ENCODE measurements around the gene SEMA5B. TPM values are rescaled to one million over a fixed set of nuclear protein-coding genes. Genes with fewer than 3 reads are reported as not detected.

The SEMA5B gene
- polyA plus RNA-seq, 1 experiment = not detected

GRCh38 chr3:122992133-122992532 is 35.4 kb downstream of the SEMA5B start:
- no peaks in the 10 kb centered on the region for H3K36me3 ChIP-seq (ENCODE audit: control insufficient read depth, insufficient read depth, low read length)
- CTCF ChIA-PET = interaction anchor here (0.7 kb wide), 1 partner anchor 15 kb away, joined by 3 read pairs; no protein-coding TSS in a partner anchor
- DNase-seq (ENCODE audit: low read depth) = no peak
- H3K4me3 ChIP-seq (ENCODE audit: low read depth, low read length) = no peak overlapping the region
- TF ChIP-seq CTCF (IDR thresholded peaks at IDR 0.05; ENCODE audit: insufficient read depth, low read depth, low read length) = no peak
- POLR2A ChIA-PET = no interaction called here
- H3K27me3 ChIP-seq (ENCODE audit: control insufficient read depth, insufficient read depth, low read length) = peaks cover 79% of the 10 kb centered on the region

GRCh38 chr3:122991236-122991985 is 36.2 kb downstream of the SEMA5B start:
- Histone ChIP-seq H3K4me3 (ENCODE audit: low read depth, low read length) (no peak overlapping the region), H3K36me3 (ENCODE audit: control insufficient read depth, insufficient read depth, low read length) (no peaks in the 10 kb centered on the region), H3K27me3 (ENCODE audit: control insufficient read depth, insufficient read depth, low read length) (peaks cover 82% of the 10 kb centered on the region)
- DNase-seq (ENCODE audit: low read depth) = no peak
- CTCF ChIA-PET = no interaction called here
- TF ChIP-seq CTCF (IDR thresholded peaks at IDR 0.05; ENCODE audit: insufficient read depth, low read depth, low read length) = no peak
- POLR2A ChIA-PET = no interaction called here

GRCh38 chr3:122989856-122990575 is 37.5 kb downstream of the SEMA5B start:
- peaks cover 82% of the 10 kb centered on the region for H3K27me3 ChIP-seq (ENCODE audit: control insufficient read depth, insufficient read depth, low read length)
- no peak for DNase-seq (ENCODE audit: low read depth)
- H3K36me3 ChIP-seq (ENCODE audit: control insufficient read depth, insufficient read depth, low read length) = no peaks in the 10 kb centered on the region
- TF ChIP-seq CTCF (IDR thresholded peaks at IDR 0.05; ENCODE audit: insufficient read depth, low read depth, low read length) = no peak
- CTCF ChIA-PET = no interaction called here
- POLR2A ChIA-PET = no interaction called here
- H3K4me3 ChIP-seq (ENCODE audit: low read depth, low read length) = no peak overlapping the region

- ChIA-PET POLR2A (no interaction called here), CTCF (interaction anchor here (0.5 kb wide), 1 partner anchor 319 kb away, joined by 3 read pairs; no protein-coding TSS in a partner anchor)
- DNase-seq (ENCODE audit: low read depth) = no peak
- no peak for TF ChIP-seq CTCF (IDR thresholded peaks at IDR 0.05; ENCODE audit: insufficient read depth, low read depth, low read length)
- Histone ChIP-seq H3K4me3 (ENCODE audit: low read depth, low read length) (no peak overlapping the region), H3K27me3 (ENCODE audit: control insufficient read depth, insufficient read depth, low read length) (peaks cover 80% of the 10 kb centered on the region), H3K36me3 (ENCODE audit: control insufficient read depth, insufficient read depth, low read length) (no peaks in the 10 kb centered on the region)
These were observed 39.1 kb downstream of the SEMA5B start for GRCh38 chr3:122988508-122988907.

- DNase-seq (ENCODE audit: low read depth) = no peak
- ChIA-PET POLR2A (no interaction called here), CTCF (no interaction called here)
- no peak overlapping the region for H3K4me3 ChIP-seq (ENCODE audit: low read depth, low read length)
- TF ChIP-seq CTCF (IDR thresholded peaks at IDR 0.05; ENCODE audit: insufficient read depth, low read depth, low read length) = no peak
- no peaks in the 10 kb centered on the region for H3K36me3 ChIP-seq (ENCODE audit: control insufficient read depth, insufficient read depth, low read length)
- peaks cover 77% of the 10 kb centered on the region for H3K27me3 ChIP-seq (ENCODE audit: control insufficient read depth, insufficient read depth, low read length)
These were observed 39.7 kb downstream of the SEMA5B start for GRCh38 chr3:122987736-122988319.

Measured in BJ (cell line).